Trophoblast cell (in vitro differentiated cells and primary cell): ENCODE data around the gene INCA1.

Experiments
- DNase-seq, 2 donors: peaks; one replicate each; pipeline ENCODE4 v3.0.0-alpha.2; 2016
- H2AFZ ChIP-seq: 2 replicates; pipeline ENCODE4 v1.6.1; 2013; ENCODE audit warnings: low read length, moderate library complexity, mild to moderate bottlenecking; ENCODE audit not compliant: insufficient read depth, poor library complexity
- H2AK5ac ChIP-seq: 2 replicates; pipeline ENCODE4 v1.6.1; 2013; ENCODE audit warnings: mild to moderate bottlenecking, low read length
- H2BK120ac ChIP-seq: 2 replicates; pipeline ENCODE4 v1.6.1; 2013; ENCODE audit warnings: low read length, mild to moderate bottlenecking, moderate library complexity; ENCODE audit not compliant: insufficient read depth, poor library complexity
- H2BK12ac ChIP-seq: 2 replicates; pipeline ENCODE4 v1.6.1; 2013; ENCODE audit warnings: mild to moderate bottlenecking, low read length, moderate library complexity
- H2BK5ac ChIP-seq: 2 replicates; pipeline ENCODE4 v1.6.1; 2013; ENCODE audit warnings: low read length, low read depth, moderate library complexity, mild to moderate bottlenecking; ENCODE audit not compliant: poor library complexity
- H3K14ac ChIP-seq: 2 replicates; pipeline ENCODE4 v1.6.1; 2013; ENCODE audit warnings: mild to moderate bottlenecking, low read length
- H3K18ac ChIP-seq: 2 replicates; pipeline ENCODE4 v1.6.1; 2013; ENCODE audit warnings: mild to moderate bottlenecking, low read length
- H3K23ac ChIP-seq: 2 replicates; pipeline ENCODE4 v1.6.1; 2013; ENCODE audit warnings: low read length
- H3K27ac ChIP-seq: 2 replicates; pipeline ENCODE4 v1.5.1; 2013; ENCODE audit warnings: low read depth, mild to moderate bottlenecking, inconsistent platforms, low read length, moderate library complexity
- H3K27me3 ChIP-seq: 2 replicates; pipeline ENCODE4 v1.6.1; 2013; ENCODE audit warnings: inconsistent platforms, mild to moderate bottlenecking, low read length, moderate library complexity; ENCODE audit not compliant: insufficient read depth
- H3K36me3 ChIP-seq, 2 experiments: 1 replicate in 1 of 2; 2 replicates in 1 of 2; pipeline ENCODE4 v1.6.1; 2013; ENCODE audit warnings: low read length in 2 of 2, mild to moderate bottlenecking in 2 of 2, moderate library complexity in 1 of 2; ENCODE audit not compliant: insufficient read depth in 2 of 2, control insufficient read depth in 1 of 2
- H3K4ac ChIP-seq: 2 replicates; pipeline ENCODE4 v1.6.1; 2013; ENCODE audit warnings: low read depth, mild to moderate bottlenecking, low read length, moderate library complexity
- H3K4me1 ChIP-seq, 2 experiments: 1 replicate in 1 of 2; 2 replicates in 1 of 2; pipeline ENCODE4 v1.6.1; 2013; ENCODE audit warnings: low read length in 2 of 2, mild to moderate bottlenecking in 2 of 2, moderate library complexity in 1 of 2; ENCODE audit not compliant: insufficient read depth in 2 of 2, control insufficient read depth in 1 of 2
- H3K4me2 ChIP-seq: 2 replicates; pipeline ENCODE4 v1.6.1; 2013; ENCODE audit warnings: inconsistent platforms, mild to moderate bottlenecking, low read length, moderate library complexity
- H3K4me3 ChIP-seq: 2 replicates; pipeline ENCODE4 v1.5.1; 2013; ENCODE audit warnings: mild to moderate bottlenecking, low read depth, low read length, inconsistent platforms
- H3K79me1 ChIP-seq: one replicate; pipeline ENCODE4 v1.6.1; 2013; ENCODE audit warnings: low read length
- H3K79me2 ChIP-seq: 2 replicates; pipeline ENCODE4 v1.6.1; 2013; ENCODE audit warnings: low read length, mild to moderate bottlenecking; ENCODE audit not compliant: control insufficient read depth, insufficient read depth, poor library complexity
- H3K9ac ChIP-seq: 2 replicates; pipeline ENCODE4 v1.6.1; 2013; ENCODE audit warnings: mild to moderate bottlenecking, low read length
- H3K9me3 ChIP-seq: 2 replicates; pipeline ENCODE4 v1.6.1; 2013; ENCODE audit warnings: low read depth, mild to moderate bottlenecking, control low read depth, inconsistent platforms, low read length; ENCODE audit not compliant: insufficient read depth
- H4K12ac ChIP-seq: 2 replicates; pipeline ENCODE4 v1.6.1; 2013; ENCODE audit warnings: low read depth, mild to moderate bottlenecking, low read length, moderate library complexity
- H4K8ac ChIP-seq: 2 replicates; pipeline ENCODE4 v1.6.1; 2013; ENCODE audit warnings: low read depth, mild to moderate bottlenecking, low read length, moderate library complexity
- H4K91ac ChIP-seq: one replicate; pipeline ENCODE4 v1.6.1; 2013; ENCODE audit warnings: low read depth, mild to moderate bottlenecking, low read length, moderate library complexity
- WGBS: extraction: QIAGEN DNeasy Blood & Tissue Kit; methylation state at CpG from one replicate; pipeline ENCODE4 v1.1.7; 2013; ENCODE audit warnings: missing lambda C conversion rate; ENCODE audit not compliant: insufficient read length, insufficient coverage; ENCODE audit errors: extremely low coverage; 5-methylcytosine and 5-hydroxymethylcytosine counted together

INCA1 gene

GRCh38 chr17:4951486-4951885, 45.8 kb downstream of the INCA1 start:
- Histone ChIP-seq H3K4me2 (no peak overlapping the region), H4K8ac (no peak overlapping the region), H2BK12ac (peak overlapping the region; percentile 42), H3K18ac (peak overlapping the region; percentile 48), H3K36me3 (peaks cover 5% of the 10 kb centered on the region in 2 experiments), H4K12ac (no peak overlapping the region), H3K27me3 (no peaks in the 10 kb centered on the region), H3K27ac (no peak overlapping the region), H3K79me1 (peaks cover 30% of the 10 kb centered on the region), H2AFZ (no peak overlapping the region), H3K23ac (no peak overlapping the region), H3K4ac (no peak overlapping the region), H2AK5ac (no peak overlapping the region), H3K4me3 (no peak overlapping the region), H4K91ac (no peak overlapping the region), H3K4me1 (peaks cover 12 to 23% of the 10 kb centered on the region in 2 experiments), H3K9me3 (peaks cover 4% of the 10 kb centered on the region), H2BK120ac (no peak overlapping the region), H3K14ac (no peak overlapping the region), H3K9ac (no peak overlapping the region), H2BK5ac (no peak overlapping the region), H3K79me2 (peaks cover 25% of the 10 kb centered on the region)
- no peak for DNase-seq
- no CpG with 5 or more reads among the region's 3 CpGs for WGBS

DNA sequence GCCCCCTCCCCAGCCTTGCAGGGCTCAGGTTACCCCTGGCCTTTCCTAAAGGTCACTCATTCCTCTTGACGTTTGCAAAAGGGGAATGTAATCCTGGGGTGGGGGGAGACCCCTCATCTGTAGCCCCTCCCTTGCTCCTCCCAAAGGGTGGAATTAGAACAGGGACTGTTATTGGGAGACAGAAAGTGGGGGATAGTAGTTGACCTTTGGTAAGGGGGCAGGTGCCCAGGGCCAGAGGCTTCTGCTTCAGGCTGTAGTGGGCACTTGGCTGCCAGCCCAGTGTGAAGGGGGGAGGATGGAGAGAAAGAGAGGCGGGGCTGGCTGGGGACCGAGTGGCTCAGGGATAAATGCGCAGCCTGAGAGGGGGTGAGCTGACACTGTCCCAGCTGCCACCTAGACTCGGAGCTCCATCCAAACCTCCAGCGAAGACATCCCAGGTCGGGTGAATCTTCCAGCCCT, 46.5 kb downstream of the INCA1 start, which contains the start of gene ENO3:
ENO3 (plus strand) TSS at position 374 of the 459 bp plus-strand sequence. CDS start 711 bp downstream, outside the sequence.
- Histone ChIP-seq H3K4me3 (peak within 1 kb of the TSS; percentile 63), H2AFZ (peak within 1 kb of the TSS; percentile 53), H3K27ac (peak within 1 kb of the TSS; percentile 100), H3K4ac (peak within 1 kb of the TSS; percentile 81), H2BK5ac (peak within 1 kb of the TSS; percentile 93), H4K91ac (peak within 1 kb of the TSS; percentile 97), H3K36me3 (peaks cover 8 to 12% of the 10 kb centered on the region in 2 experiments), H2BK12ac (peak within 1 kb of the TSS; percentile 42), H3K27me3 (no peaks in the 10 kb centered on the region), H3K4me1 (peaks cover 15 to 29% of the 10 kb centered on the region in 2 experiments), H3K9me3 (peaks cover 1% of the 10 kb centered on the region), H3K79me1 (peaks cover 30% of the 10 kb centered on the region), H4K8ac (peak within 1 kb of the TSS; percentile 93), H3K14ac (peak within 1 kb of the TSS; percentile 89), H4K12ac (peak within 1 kb of the TSS; percentile 68), H3K18ac (peak within 1 kb of the TSS; percentile 89), H3K23ac (no peak within 1 kb of the TSS), H3K79me2 (peaks cover 26% of the 10 kb centered on the region), H2AK5ac (peak within 1 kb of the TSS; percentile 60), H3K9ac (peak within 1 kb of the TSS; percentile 95), H2BK120ac (peak within 1 kb of the TSS; percentile 84), H3K4me2 (peak within 1 kb of the TSS; percentile 78)
- no peak for DNase-seq
- no CpG with 5 or more reads among the region's 7 CpGs for WGBS

DNA sequence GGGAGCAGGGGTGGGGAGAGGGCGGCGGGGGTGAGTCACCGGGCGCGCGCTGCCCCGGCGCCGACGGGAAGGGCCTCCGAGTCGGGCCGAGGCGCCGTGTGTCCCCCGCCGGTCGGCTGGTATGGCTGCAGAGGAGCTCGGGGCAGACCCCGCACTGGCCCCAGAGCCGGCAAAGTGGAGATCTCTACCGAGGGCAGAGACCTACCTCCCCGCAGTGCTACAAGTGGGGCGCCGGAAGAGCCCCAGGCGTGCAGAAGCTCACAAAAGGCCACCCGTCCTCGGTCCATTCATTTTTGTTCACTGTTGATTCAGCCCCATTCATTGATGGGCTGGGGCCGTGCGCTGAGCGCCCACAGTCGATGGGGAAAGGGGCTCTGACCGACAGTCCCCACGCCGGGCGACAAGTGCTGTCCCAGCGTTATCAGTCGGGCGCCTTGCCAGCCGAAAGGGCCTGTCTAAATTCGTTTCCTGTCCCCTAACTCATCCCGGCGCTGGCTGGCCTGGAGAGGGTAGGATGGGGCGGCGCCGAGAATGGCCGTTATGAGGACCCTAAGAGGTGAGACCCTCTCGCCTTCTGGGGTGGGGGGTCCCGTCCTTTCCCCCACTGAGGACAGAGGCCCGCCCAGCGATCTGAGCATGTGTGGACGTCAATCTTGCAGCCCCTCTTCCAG, 47.1 kb downstream of the INCA1 start:
- H2AFZ ChIP-seq = peak overlapping the region; percentile 53
- H2AK5ac ChIP-seq = peak overlapping the region; percentile 60
- H3K9me3 ChIP-seq = peaks cover 1% of the 10 kb centered on the region
- H3K4ac ChIP-seq = peak overlapping the region; percentile 81
- peak overlapping the region; percentile 78 for H3K4me2 ChIP-seq
- peak overlapping the region; percentile 89 for H3K18ac ChIP-seq
- H3K14ac ChIP-seq = peak overlapping the region; percentile 89
- H3K79me1 ChIP-seq = peaks cover 30% of the 10 kb centered on the region
- no peaks in the 10 kb centered on the region for H3K27me3 ChIP-seq
- WGBS = no CpG with 5 or more reads among the region's 52 CpGs
- peaks cover 26% of the 10 kb centered on the region for H3K79me2 ChIP-seq
- H4K91ac ChIP-seq = peak overlapping the region; percentile 97
- peak in 1 of 2 donors; percentile 30 for DNase-seq
- H2BK5ac ChIP-seq = peak overlapping the region; percentile 93
- H3K27ac ChIP-seq = peak overlapping the region; percentile 100
- H3K23ac ChIP-seq = no peak overlapping the region
- peak overlapping the region; percentile 93 for H4K8ac ChIP-seq
- H3K4me1 ChIP-seq = peaks cover 20 to 35% of the 10 kb centered on the region in 2 experiments
- peak overlapping the region; percentile 68 for H4K12ac ChIP-seq
- peak overlapping the region; percentile 95 for H3K9ac ChIP-seq
- peak overlapping the region; percentile 84 for H2BK120ac ChIP-seq
- peak overlapping the region; percentile 63 for H3K4me3 ChIP-seq
- H3K36me3 ChIP-seq = peaks cover 13 to 18% of the 10 kb centered on the region in 2 experiments
- H2BK12ac ChIP-seq = peak overlapping the region; percentile 29

DNA sequence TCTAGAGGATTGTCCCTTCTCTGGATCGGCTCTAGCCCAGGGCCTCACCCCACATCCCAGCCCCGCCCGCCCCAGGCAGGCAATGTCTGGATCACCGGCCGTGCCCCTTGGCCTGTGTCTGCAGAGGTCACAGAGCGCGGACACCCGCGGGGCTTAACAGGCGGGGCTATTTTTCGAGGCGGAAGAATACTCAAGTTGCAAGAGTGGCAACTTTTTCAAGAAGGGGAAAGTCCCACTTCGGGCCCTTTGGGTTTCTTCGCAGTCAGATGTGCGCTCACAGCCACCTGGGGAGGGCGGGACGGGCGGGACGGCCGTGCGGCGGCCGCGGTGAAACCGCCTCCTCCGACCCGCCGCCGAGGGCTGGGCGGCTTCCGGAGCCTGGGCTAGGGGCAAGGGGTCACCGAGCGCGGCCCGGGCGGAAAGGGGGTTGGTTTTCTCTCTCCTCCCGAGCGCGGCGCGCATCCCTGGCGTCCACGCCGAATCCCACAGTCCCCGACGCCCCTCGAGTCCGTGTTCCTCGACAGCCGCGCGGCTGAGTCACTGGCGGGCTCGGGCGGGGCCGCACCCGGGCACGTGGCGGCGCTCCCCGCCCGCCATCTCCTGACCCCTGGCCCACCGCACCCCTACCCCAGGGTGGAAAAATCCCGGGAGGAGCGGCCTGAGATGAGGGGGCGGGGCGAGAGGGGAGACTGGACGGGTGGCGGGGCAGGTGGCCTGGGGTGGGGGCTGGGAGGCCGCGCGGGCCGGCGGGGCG, 47.8 kb downstream of the INCA1 start:
- peaks cover 18 to 25% of the 10 kb centered on the region in 2 experiments for H3K36me3 ChIP-seq
- peak overlapping the region; percentile 93 for H3K9ac ChIP-seq
- peak overlapping the region; percentile 99 for H2BK5ac ChIP-seq
- peak overlapping the region; percentile 98 for H4K12ac ChIP-seq
- H3K18ac ChIP-seq = peak overlapping the region; percentile 99
- H2BK120ac ChIP-seq = peak overlapping the region; percentile 99
- H3K27ac ChIP-seq = peak overlapping the region; percentile 100
- H3K27me3 ChIP-seq = no peaks in the 10 kb centered on the region
- peak overlapping the region; percentile 91 for H3K4me2 ChIP-seq
- peak; percentile 92 to 95 for DNase-seq
- H2BK12ac ChIP-seq = peak overlapping the region; percentile 68
- H3K23ac ChIP-seq = no peak overlapping the region
- peak overlapping the region; percentile 90 for H3K4ac ChIP-seq
- peaks cover 27 to 41% of the 10 kb centered on the region in 2 experiments for H3K4me1 ChIP-seq
- H3K79me2 ChIP-seq = peaks cover 26% of the 10 kb centered on the region
- H2AK5ac ChIP-seq = peak overlapping the region; percentile 86
- peak overlapping the region; percentile 95 for H2AFZ ChIP-seq
- H4K91ac ChIP-seq = peak overlapping the region; percentile 100
- peak overlapping the region; percentile 90 for H3K14ac ChIP-seq
- peak overlapping the region; percentile 72 for H3K4me3 ChIP-seq
- peaks cover 1% of the 10 kb centered on the region for H3K9me3 ChIP-seq
- peaks cover 30% of the 10 kb centered on the region for H3K79me1 ChIP-seq
- peak overlapping the region; percentile 98 for H4K8ac ChIP-seq
- no CpG with 5 or more reads among the region's 75 CpGs for WGBS
